ENCODE measurements around the gene SH3GL3.

The SH3GL3 gene

GRCh38 chr15:83510001-83510400 lies 62.9 kb downstream of the SH3GL3 start:
- DNase-seq (ENCODE audit: low read depth), result no peak

- DNase-seq (ENCODE audit: low read depth), result no peak
Observed at GRCh38 chr15:83512459-83512858, 65.3 kb downstream of the SH3GL3 start.

GRCh38 chr15:83514584-83514983 lies 67.4 kb downstream of the SH3GL3 start:
- DNase-seq (ENCODE audit: low read depth), result no peak

- no peak for DNase-seq (ENCODE audit: low read depth)
Observed at GRCh38 chr15:83515164-83515563, 68.0 kb downstream of the SH3GL3 start.

- DNase-seq (ENCODE audit: low read depth), result peak; percentile 18
Observed at GRCh38 chr15:83516935-83517334, 69.8 kb downstream of the SH3GL3 start.

- DNase-seq (ENCODE audit: low read depth), result no peak
Observed at GRCh38 chr15:83526319-83526718, 79.2 kb downstream of the SH3GL3 start.

GRCh38 chr15:83533410-83533962 lies 86.3 kb downstream of the SH3GL3 start:
- DNase-seq (ENCODE audit: low read depth), result no peak

- no peak for DNase-seq (ENCODE audit: low read depth)
Observed at GRCh38 chr15:83537606-83538005, 90.5 kb downstream of the SH3GL3 start.

GRCh38 chr15:83538682-83539081 lies 91.5 kb downstream of the SH3GL3 start:
- DNase-seq (ENCODE audit: low read depth), result no peak

- no peak for DNase-seq (ENCODE audit: low read depth)
Observed at GRCh38 chr15:83545804-83546511, 98.8 kb downstream of the SH3GL3 start.

- no peak for DNase-seq (ENCODE audit: low read depth)
Observed at GRCh38 chr15:83546512-83546888, 99.4 kb downstream of the SH3GL3 start.

- no peak for DNase-seq (ENCODE audit: low read depth)
Observed at GRCh38 chr15:83547168-83547567, 100.0 kb downstream of the SH3GL3 start.

- DNase-seq (ENCODE audit: low read depth), result no peak
Observed at GRCh38 chr15:83549623-83550022, 102.5 kb downstream of the SH3GL3 start.

GRCh38 chr15:83554558-83554957 lies 107.4 kb downstream of the SH3GL3 start:
- no peak for DNase-seq (ENCODE audit: low read depth)

GRCh38 chr15:83555383-83555782 lies 108.2 kb downstream of the SH3GL3 start:
- DNase-seq (ENCODE audit: low read depth), result no peak

- DNase-seq (ENCODE audit: low read depth), result no peak
Observed at GRCh38 chr15:83556068-83556467, 108.9 kb downstream of the SH3GL3 start.

- DNase-seq (ENCODE audit: low read depth), result no peak
Observed at GRCh38 chr15:83556754-83557153, 109.6 kb downstream of the SH3GL3 start.

GRCh38 chr15:83558146-83558545 lies 111.0 kb downstream of the SH3GL3 start:
- DNase-seq (ENCODE audit: low read depth), result no peak

GRCh38 chr15:83559310-83559966 lies 112.3 kb downstream of the SH3GL3 start:
- DNase-seq (ENCODE audit: low read depth), result peak; percentile 64

GRCh38 chr15:83561661-83562060 lies 114.5 kb downstream of the SH3GL3 start:
- DNase-seq (ENCODE audit: low read depth), result peak; percentile 1

- DNase-seq (ENCODE audit: low read depth), result no peak
Observed at GRCh38 chr15:83565138-83565537, 118.0 kb downstream of the SH3GL3 start.

GRCh38 chr15:83565553-83566159 lies 118.5 kb downstream of the SH3GL3 start:
- peak; percentile 9 for DNase-seq (ENCODE audit: low read depth)

- no peak for DNase-seq (ENCODE audit: low read depth)
Observed at GRCh38 chr15:83567318-83567717, 120.2 kb downstream of the SH3GL3 start.

Data from EH (cell line).